Keratinocyte (primary cell): ENCODE results near the gene CKMT2.

Experiments used
- EZH2 ChIP-seq: IDR thresholded peaks from one replicate; pipeline ENCODE4 v1.6.1; 2012; ENCODE audit warnings: inconsistent platforms, mild to moderate bottlenecking, low read length, moderate library complexity
- TF ChIP-seq, protein P1 (sequence below), 3 experiments: IDR thresholded peaks in 1 of 3; conservative IDR thresholded peaks in 1 of 3; optimal IDR thresholded peaks in 1 of 3; 2 replicates in 2 of 3; 3 replicates in 1 of 3; pipeline versions ENCODE3 to v1.5.1; 2011; ENCODE audit warnings: low read length in 3 of 3, mild to moderate bottlenecking in 3 of 3, moderate library complexity in 2 of 3, control low read depth in 1 of 3, inconsistent platforms in 1 of 3; ENCODE audit not compliant: insufficient read depth in 2 of 3; ENCODE audit errors: extremely low read depth in 1 of 3

DNA sequence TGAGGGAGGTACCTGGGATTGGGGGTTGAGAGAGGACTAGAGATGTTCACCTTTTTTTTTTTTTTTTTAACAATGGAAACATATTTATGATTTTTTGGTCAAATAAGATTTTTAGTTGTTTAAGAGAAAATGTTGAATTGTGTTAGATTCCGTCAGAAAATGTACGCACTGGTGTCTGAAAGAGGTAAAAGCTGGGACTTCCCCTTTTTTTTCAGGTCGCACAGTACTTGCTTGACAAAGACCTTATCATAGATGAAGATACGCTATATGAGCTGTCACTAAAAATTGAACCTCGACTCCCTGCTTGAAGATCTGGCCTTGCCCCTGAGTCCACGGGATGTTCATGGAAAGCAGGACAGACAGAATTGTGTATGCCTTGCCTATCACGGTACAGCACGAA lies 7.7 kb upstream of the CKMT2 start:
- TF ChIP-seq, protein P1, sequence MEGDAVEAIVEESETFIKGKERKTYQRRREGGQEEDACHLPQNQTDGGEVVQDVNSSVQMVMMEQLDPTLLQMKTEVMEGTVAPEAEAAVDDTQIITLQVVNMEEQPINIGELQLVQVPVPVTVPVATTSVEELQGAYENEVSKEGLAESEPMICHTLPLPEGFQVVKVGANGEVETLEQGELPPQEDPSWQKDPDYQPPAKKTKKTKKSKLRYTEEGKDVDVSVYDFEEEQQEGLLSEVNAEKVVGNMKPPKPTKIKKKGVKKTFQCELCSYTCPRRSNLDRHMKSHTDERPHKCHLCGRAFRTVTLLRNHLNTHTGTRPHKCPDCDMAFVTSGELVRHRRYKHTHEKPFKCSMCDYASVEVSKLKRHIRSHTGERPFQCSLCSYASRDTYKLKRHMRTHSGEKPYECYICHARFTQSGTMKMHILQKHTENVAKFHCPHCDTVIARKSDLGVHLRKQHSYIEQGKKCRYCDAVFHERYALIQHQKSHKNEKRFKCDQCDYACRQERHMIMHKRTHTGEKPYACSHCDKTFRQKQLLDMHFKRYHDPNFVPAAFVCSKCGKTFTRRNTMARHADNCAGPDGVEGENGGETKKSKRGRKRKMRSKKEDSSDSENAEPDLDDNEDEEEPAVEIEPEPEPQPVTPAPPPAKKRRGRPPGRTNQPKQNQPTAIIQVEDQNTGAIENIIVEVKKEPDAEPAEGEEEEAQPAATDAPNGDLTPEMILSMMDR (optimal IDR thresholded peaks at IDR 0.05 in 1 of 3, IDR thresholded peaks at IDR 0.05 in 1 of 3, conservative IDR thresholded peaks at IDR 0.05 in 1 of 3; ENCODE audit: extremely low read depth in 1 of 3, insufficient read depth in 2 of 3, low read length in 3 of 3): no peak
- no peak for TF ChIP-seq EZH2
